ENCODE results near the gene RAPGEF6.
A peak's percentile ranks its signal among the peaks of the same experiment; 100 is the strongest.
"Not testable (repeated sequence)": the region's sequence is repeated elsewhere in the genome, so short reads cannot be mapped to it uniquely, and the experiment has no call there.

The RAPGEF6 gene

GRCh38 chr5:131634996-131635683 is at the start of gene RAPGEF6:
Gene RAPGEF6, minus strand, starts transcription at chr5:131635229. Its CDS starts 199 bp downstream, at chr5:131635030.
- peak; percentile 89 for DNase-seq

GRCh38 chr5:131684595-131684994 is 49.6 kb upstream of the RAPGEF6 start:
- DNase-seq = no peak

- DNase-seq = no peak
Observed at GRCh38 chr5:131684051-131684450, 49.0 kb upstream of the RAPGEF6 start.

DNA sequence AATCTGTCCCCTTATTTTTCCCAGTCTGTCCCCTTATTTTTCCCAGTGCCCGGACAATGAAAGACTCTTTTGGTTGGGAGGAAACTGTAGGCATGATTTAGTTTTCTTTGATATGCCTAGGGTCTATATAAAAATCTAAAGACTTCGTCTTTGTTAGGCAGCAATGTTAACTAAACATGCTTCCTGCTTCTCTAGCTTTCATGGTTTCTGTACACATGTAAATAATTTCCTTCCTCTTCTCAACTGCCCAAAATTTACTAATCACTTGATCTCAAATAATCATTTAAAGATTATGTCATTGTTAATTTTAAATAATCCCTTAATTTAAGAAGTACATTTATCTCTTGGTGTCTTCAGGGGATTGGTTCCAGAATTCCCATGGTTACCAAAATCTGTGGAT is 47.8 kb upstream of the RAPGEF6 start:
- no peak for DNase-seq

DNA sequence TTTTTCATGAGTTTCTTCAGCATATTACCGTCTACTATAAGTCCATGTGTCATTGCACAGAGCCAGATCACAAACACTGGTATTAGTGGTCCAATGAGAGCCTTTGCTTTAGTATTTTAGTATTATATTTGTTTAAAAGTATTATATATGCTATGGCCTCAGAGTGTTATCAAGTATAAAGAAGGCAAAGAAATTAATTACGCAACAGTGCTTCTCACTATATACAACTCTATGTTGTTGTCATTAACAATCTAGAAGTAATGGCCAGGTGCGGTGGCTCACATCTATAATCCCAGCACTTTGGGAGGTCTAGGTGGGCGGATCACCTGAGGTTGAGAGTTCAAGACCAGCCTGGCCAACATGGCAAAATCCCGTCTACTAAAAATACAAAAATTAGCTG is 47.1 kb upstream of the RAPGEF6 start:
- no peak for DNase-seq

DNA sequence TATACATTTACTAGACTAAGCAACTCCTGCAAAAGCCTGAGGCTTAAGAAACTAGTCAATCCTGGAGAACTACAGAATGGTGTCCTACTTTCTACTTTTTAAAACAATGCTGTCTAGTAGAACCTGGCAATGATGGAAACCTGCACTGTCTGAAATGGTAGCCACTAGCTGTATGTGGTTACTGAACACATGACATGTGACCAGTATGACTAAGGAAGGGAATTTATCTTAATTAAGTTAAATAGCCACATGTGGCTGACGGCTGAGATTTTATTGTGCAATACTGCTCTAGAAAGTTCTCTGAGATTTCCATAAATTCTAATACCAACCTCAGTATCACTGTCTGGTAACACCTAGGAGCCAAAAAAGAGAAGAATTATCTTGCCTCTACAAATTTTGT is 44.9 kb upstream of the RAPGEF6 start:
- DNase-seq = no peak

DNA sequence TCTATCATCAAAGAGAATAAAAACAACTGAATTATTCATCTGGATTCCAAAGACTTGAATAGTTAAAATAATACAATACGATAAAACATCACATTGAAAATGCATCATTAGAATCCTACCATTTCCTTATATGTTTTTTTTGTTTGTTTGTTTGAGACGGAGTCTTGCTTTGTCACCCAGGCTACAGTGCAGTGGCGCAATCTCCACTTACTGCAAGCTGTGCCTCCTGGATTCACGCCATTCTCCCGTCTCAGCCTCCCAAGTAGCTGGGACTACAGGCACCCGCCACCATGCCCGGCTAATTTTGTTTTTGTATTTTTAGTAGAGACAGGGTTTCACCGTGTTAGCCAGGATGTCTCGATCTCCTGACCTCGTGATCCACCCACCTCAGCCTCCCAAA is 43.2 kb upstream of the RAPGEF6 start:
- DNase-seq = not testable (repeated sequence)

- no peak for DNase-seq
Observed at GRCh38 chr5:131677115-131677514, 42.1 kb upstream of the RAPGEF6 start.

DNA sequence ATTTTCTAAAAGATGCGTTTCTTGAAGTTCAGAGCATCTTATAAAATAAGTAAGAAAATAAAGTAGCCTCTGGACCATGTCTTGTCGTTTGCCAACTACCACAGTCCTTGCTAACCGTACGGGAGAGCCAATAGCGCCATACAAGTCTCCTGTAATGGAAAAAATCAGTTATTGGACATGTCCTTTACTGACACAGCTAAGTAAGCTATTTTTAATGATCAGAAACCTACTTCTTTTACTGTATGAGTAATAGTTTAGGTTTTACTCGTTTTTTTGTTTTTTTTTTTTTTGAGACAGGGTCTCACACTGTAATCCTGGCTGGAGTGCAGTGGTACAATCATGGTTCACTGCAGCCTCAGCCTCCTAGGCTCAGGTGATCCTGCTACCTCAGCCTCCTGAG is 37.7 kb upstream of the RAPGEF6 start:
- DNase-seq = no peak

DNA sequence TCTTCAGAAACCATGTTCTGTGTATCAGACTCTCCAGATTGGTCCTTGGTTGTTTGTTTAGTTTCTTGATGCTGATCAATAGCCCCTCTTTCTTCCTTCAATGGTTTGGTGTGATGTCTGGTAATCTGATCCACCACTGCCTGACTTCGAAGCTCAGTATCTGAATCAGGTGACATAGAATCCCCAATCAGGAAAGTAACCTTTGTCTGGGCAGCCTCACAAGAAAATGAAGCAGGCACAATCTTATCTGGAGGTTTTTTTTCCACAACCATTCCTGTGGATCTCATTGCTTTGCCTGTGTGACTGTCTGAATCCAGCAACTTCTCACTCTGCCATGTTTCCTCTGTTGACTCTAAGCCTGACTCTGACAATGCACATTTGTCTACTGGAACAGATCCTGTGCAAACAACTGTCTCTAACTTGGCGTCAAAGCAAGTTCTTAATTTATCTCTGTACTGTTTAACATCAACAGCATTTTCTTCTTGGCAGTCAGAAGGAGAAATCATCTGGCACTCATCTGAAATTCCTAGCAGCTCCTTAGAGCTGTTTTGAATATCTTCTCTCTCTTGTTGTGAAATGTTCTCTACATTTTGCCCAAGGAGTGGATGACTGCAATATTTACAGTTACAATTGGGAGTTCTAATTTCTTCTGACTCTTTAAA is 37.1 kb upstream of the RAPGEF6 start:
- DNase-seq = no peak

- DNase-seq = no peak
Observed at GRCh38 chr5:131671409-131671808, 36.4 kb upstream of the RAPGEF6 start.

GRCh38 chr5:131664929-131665328 is 29.9 kb upstream of the RAPGEF6 start:
- no peak for DNase-seq

- no peak for DNase-seq
Observed at GRCh38 chr5:131661933-131662332, 26.9 kb upstream of the RAPGEF6 start.

GRCh38 chr5:131659841-131660240 is 24.8 kb upstream of the RAPGEF6 start:
- DNase-seq = no peak

DNA sequence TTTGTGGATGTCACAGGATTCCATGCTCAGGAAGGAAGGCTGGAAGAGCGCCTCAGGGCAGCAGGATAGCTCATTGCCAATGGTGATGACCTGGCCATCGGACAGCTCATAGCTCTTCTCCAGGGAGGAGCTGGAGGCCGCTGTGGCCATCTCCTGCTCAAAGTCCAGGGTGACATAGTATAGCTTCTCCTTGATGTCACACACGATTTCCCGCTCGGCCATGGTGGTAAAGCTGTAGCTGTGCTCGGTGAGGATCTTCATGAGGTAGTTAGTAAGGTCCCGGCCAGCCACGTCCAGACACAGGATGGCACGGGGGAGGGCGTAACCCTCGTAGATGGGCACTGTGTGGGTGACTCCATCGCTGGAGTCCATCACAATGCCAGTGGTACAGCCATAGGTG is 24.3 kb upstream of the RAPGEF6 start:
- no peak for DNase-seq

GRCh38 chr5:131654776-131655175 is 19.7 kb upstream of the RAPGEF6 start:
- DNase-seq = no peak

- no peak for DNase-seq
Observed at GRCh38 chr5:131654309-131654708, 19.3 kb upstream of the RAPGEF6 start.

- DNase-seq = no peak
Observed at GRCh38 chr5:131649161-131649560, 14.1 kb upstream of the RAPGEF6 start.

DNA sequence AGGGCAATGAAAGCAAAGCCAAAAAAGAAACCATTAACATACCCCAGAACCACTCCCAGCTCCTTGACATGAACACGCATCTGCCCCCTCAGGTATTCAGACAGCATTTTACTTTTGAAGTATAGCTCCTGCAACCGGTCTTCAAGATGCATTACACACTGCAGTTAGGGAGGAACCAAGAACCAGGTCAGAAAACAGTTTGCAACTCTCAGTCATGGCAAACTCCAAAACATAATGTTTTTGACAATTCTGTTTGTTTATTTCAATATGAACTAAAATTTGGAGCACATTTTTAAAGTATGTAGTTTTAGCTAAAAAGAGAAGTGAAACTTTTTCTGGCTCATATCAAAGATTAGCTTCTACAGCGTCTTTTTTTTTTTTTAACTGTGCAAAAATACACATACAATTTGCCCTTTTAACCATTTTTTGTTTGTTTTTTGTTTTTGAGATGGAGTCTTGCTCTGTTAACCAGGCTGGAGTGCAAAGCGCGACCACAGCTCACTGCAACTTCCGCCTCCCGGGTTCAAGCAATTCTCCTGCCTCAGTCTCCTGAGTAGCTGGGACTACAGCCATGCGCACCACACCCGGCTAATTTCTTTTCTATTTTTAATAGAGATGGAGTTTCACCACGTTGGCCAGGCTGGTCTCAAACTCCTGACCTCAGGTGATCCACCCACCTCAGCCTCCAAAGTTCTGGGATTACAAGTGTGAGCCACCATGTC is 12.2 kb upstream of the RAPGEF6 start:
- no peak for DNase-seq

DNA sequence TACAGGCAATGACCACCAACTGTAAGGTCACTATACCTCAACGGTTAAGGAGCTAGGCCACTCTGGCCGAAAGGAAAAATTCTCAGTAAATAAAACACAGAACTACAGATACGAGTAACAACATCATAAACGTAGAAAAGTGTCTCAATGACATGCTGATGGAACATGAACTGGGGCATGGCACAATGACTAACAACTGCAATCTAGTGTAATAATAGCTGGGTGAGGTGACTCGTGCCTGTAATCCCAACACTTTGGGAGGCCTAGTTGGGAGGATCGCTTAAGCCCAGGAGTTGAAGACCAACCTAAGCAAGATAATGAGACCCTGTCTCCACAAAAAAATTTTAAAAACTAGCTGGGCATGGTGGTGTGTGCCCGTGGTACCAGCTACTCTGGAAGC is 9.8 kb upstream of the RAPGEF6 start:
- no peak for DNase-seq

GRCh38 chr5:131644370-131644769 is 9.3 kb upstream of the RAPGEF6 start:
- no peak for DNase-seq

- no peak for DNase-seq
Observed at GRCh38 chr5:131641494-131641893, 6.5 kb upstream of the RAPGEF6 start.

DNA sequence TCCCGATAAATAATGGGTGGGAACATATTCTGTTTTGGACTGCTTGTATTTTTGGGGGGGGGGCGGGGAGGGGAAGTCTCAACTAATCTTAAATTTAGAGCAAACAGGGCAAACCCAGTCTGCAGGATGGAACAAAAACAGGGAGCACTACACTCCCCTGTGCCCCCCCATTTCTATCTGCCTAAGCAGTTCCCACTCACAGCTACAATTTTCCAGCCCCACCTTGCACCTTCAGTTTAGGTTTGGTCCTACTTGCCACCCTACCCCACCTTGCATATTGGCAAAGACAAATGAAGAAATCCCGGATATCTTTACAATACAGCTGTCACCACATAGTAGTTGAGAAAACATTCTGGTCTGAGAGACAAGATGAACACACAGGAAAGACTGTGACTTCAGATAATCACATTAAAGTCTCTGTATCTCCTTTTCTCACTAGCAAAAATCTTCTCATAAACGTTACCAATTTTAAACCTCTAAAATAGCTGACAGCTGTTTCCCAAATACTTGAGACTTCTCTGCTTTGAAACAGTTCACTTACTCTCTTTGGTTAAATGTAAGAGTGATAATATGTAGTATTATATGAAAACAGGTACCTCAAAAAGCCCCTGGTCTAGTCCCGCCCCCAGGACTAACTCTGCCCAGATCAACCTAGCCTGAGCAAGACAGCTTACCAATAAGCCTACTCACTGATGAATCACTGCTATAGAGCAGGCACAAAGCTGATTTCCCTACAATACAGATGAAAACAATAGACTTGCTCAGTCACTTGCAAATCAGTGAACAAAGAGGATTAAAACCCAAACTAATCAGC is 5.2 kb upstream of the RAPGEF6 start:
- DNase-seq = no peak

All from DMS79 (cell line).